HepG2 (cell line): ENCODE measurements around the gene CPNE1. TPM values are rescaled to one million over a fixed set of nuclear protein-coding genes. Genes with fewer than 3 reads are reported as not detected.

Experiments
- BCLAF1 ChIP-seq: fragments of 450-650 bp; IDR thresholded peaks from 2 replicates; pipeline ENCODE4 v1.6.1; 2017; ENCODE audit warnings: mild to moderate bottlenecking
- DNMT1 ChIP-seq: sonication (generic); formaldehyde crosslinking; IDR thresholded peaks from 2 replicates; pipeline ENCODE4 v1.5.1; 2020; ENCODE audit warnings: mild to moderate bottlenecking, missing genetic modification reagents
- GATAD1 ChIP-seq: IDR thresholded peaks from 2 replicates; pipeline ENCODE4 v1.6.1; 2016; ENCODE audit warnings: missing genetic modification reagents, missing compliant biosample characterization
- GMEB2 ChIP-seq: IDR thresholded peaks from 2 replicates; pipeline ENCODE4 v1.6.1; 2016; ENCODE audit warnings: missing biosample characterization, missing genetic modification reagents, low read depth
- HBP1 ChIP-seq: IDR thresholded peaks from 2 replicates; pipeline ENCODE4 v1.6.1; 2016; ENCODE audit warnings: low read depth, control low read depth
- HOXD1 ChIP-seq: sonication (generic); formaldehyde crosslinking; IDR thresholded peaks from 2 replicates; pipeline ENCODE4 v1.5.0; 2020; ENCODE audit warnings: missing genetic modification reagents
- MED1 ChIP-seq: sonication (generic); formaldehyde crosslinking; IDR thresholded peaks from 2 replicates; pipeline ENCODE4 v1.4.0; 2020; ENCODE audit warnings: missing genetic modification reagents
- MED8 ChIP-seq: sonication (generic); formaldehyde crosslinking; IDR thresholded peaks from 2 replicates; pipeline ENCODE4 v1.8.1; 2023; ENCODE audit warnings: mild to moderate bottlenecking, missing genetic modification reagents; ENCODE audit not compliant: insufficient replicate concordance
- MLLT10 ChIP-seq: sonication (generic); formaldehyde crosslinking; IDR thresholded peaks from 2 replicates; pipeline ENCODE4 v1.4.0; 2020; ENCODE audit warnings: missing genetic modification reagents
- MZF1 ChIP-seq: sonication (generic); formaldehyde crosslinking; IDR thresholded peaks from 2 replicates; pipeline ENCODE4 v1.8.1; 2023; ENCODE audit warnings: mild to moderate bottlenecking, missing genetic modification reagents, borderline replicate concordance
- NR2F2 ChIP-seq: IDR thresholded peaks from 2 replicates; pipeline ENCODE4 v1.6.1; 2012; ENCODE audit warnings: low read depth, inconsistent platforms, borderline replicate concordance
- TBL1XR1 ChIP-seq: fragments of 150-350 bp; IDR thresholded peaks from 2 replicates; pipeline ENCODE4 v1.6.1; 2014; ENCODE audit warnings: borderline replicate concordance, low read length; ENCODE audit not compliant: partially characterized antibody
- TBP ChIP-seq: sonication (generic); formaldehyde crosslinking; IDR thresholded peaks from 2 replicates; pipeline ENCODE4 v1.5.0; 2020; ENCODE audit warnings: missing genetic modification reagents
- TRIM24 ChIP-seq: sonication (generic); formaldehyde crosslinking; IDR thresholded peaks from 2 replicates; pipeline ENCODE4 v1.8.0; 2022; ENCODE audit warnings: mild to moderate bottlenecking, missing genetic modification reagents
- ZNF446 ChIP-seq: sonication (generic); formaldehyde crosslinking; IDR thresholded peaks from 2 replicates; pipeline ENCODE4 v1.5.0; 2020; ENCODE audit warnings: mild to moderate bottlenecking, missing genetic modification reagents
- ZNF503 ChIP-seq: sonication (generic); formaldehyde crosslinking; IDR thresholded peaks from 2 replicates; pipeline ENCODE4 v1.4.0; 2020; ENCODE audit warnings: missing genetic modification reagents
- ZNF660 ChIP-seq: sonication (generic); formaldehyde crosslinking; IDR thresholded peaks from 2 replicates; pipeline ENCODE4 v1.5.1; 2020; ENCODE audit warnings: mild to moderate bottlenecking, low read depth, missing genetic modification reagents, borderline replicate concordance
- ZNF784 ChIP-seq: sonication (generic); formaldehyde crosslinking; IDR thresholded peaks from 2 replicates; pipeline ENCODE4 v1.5.1; 2020; ENCODE audit warnings: missing genetic modification reagents, mild to moderate bottlenecking, borderline replicate concordance
- ZSCAN31 ChIP-seq: sonication (generic); formaldehyde crosslinking; IDR thresholded peaks from 2 replicates; pipeline ENCODE4 v1.5.0; 2020; ENCODE audit warnings: low read depth, mild to moderate bottlenecking, missing genetic modification reagents
- polyA plus RNA-seq, 8 experiments: library from polyadenylated mRNA; depleted of rRNA in 3 of 8; stranded (reverse) in 7 of 8; unstranded in 1 of 8; fragments of >200 nt; fragmentation: Illumina TruSeq in 4 of 8; extraction: Trizol in 4 of 8; gene quantifications; 2 replicates each; pipeline versions ENCODE4 v1.2.1 to v1.2.3, GENCODE V29; 2011 to 2016; ENCODE audit warnings: low read depth in 4 of 8, missing spikeins in 1 of 8, mixed read lengths in 1 of 8; ENCODE audit not compliant: insufficient read depth in 1 of 8
- total RNA-seq, 5 experiments: library from RNA; depleted of rRNA; stranded (reverse); fragments of >200 nt; fragmentation: Illumina TruSeq; extraction: Trizol; gene quantifications; 2 replicates each; pipeline ENCODE4 v1.2.3, GENCODE V29; 2016; ENCODE audit warnings: low read depth in 1 of 5

Gene CPNE1
- total and polyA plus RNA-seq, 2 of the 13 experiments (the other 11 are each of a cell fraction or from before 2014, with no cell fraction given) = 408 to 431 TPM

GRCh38 chr20:35697696-35698297, 33.1 kb upstream of the CPNE1 start (continued):
- no peak for TF ChIP-seq ZNF503 (CRISPR knock-in tag)
- TF ChIP-seq MED1 (CRISPR knock-in tag) = no peak
- TF ChIP-seq GMEB2 (CRISPR knock-in tag) = no peak
- TF ChIP-seq TBP (CRISPR knock-in tag) = no peak
- no peak for TF ChIP-seq BCLAF1
- TF ChIP-seq MED8 = peak; percentile 47
- no peak for TF ChIP-seq MZF1 (CRISPR knock-in tag)
- TF ChIP-seq ZNF660 (CRISPR knock-in tag) = no peak
- TF ChIP-seq TRIM24 = no peak
- no peak for TF ChIP-seq MLLT10 (CRISPR knock-in tag)
- 0 out of 2 replicates have a peak, but pooled peaks have one; percentile 75 for TF ChIP-seq ZSCAN31 (CRISPR knock-in tag)
- TF ChIP-seq TBL1XR1 = no peak
- no peak for TF ChIP-seq NR2F2
- TF ChIP-seq HOXD1 (CRISPR knock-in tag) = no peak
- 0 out of 2 replicates have a peak, but pooled peaks have one; percentile 14 for TF ChIP-seq ZNF784 (CRISPR knock-in tag)
- TF ChIP-seq DNMT1 = no peak
- TF ChIP-seq ZNF446 (CRISPR knock-in tag) = no peak
- TF ChIP-seq HBP1 (CRISPR knock-in tag) = 0 out of 2 replicates have a peak, but pooled peaks have one; percentile 8
- TF ChIP-seq GATAD1 (CRISPR knock-in tag) = no peak
